Activated naive CD8-positive, alpha-beta T cell treated with anti-CD3 and anti-CD28 coated beads, Interleukin-2, amount 50 U/mL, for 24 hours (primary cell): ENCODE results near the gene SDHA.
A peak's percentile ranks its signal among the peaks of the same experiment; 100 is the strongest.

Experiments
- ATAC-seq: fragments of 150-1000 bp; cut with Tn5 transposase; one replicate; pipeline ENCODE4 v1.10.0; 2021
- DNase-seq: peaks from one replicate; pipeline ENCODE4 v3.0.0; 2021
- H3K27ac Mint-ChIP-seq: one replicate; pipeline ENCODE4 v1.8.0; 2021; ENCODE audit warnings: mild to moderate bottlenecking, mixed read lengths
- H3K27me3 Mint-ChIP-seq: one replicate; pipeline ENCODE4 v1.8.0; 2021; ENCODE audit warnings: mixed read lengths
- H3K36me3 Mint-ChIP-seq: one replicate; pipeline ENCODE4 v1.8.0; 2021; ENCODE audit warnings: low read depth, mixed read lengths
- H3K4me1 Mint-ChIP-seq: one replicate; pipeline ENCODE4 v1.8.0; 2021; ENCODE audit warnings: mixed read lengths
- H3K4me3 Mint-ChIP-seq: one replicate; pipeline ENCODE4 v1.8.0; 2021; ENCODE audit warnings: mild to moderate bottlenecking, moderate library complexity, mixed read lengths
- H3K9me3 Mint-ChIP-seq: one replicate; pipeline ENCODE4 v1.8.0; 2021; ENCODE audit warnings: mixed read lengths

SDHA gene

GRCh38 chr5:199197-199949 lies 18.7 kb upstream of the SDHA start:
- DNase-seq (no peak), ATAC-seq (no peak)
- H3K27ac Mint-ChIP-seq, result no peak overlapping the region
- no peaks in the 10 kb centered on the region for H3K4me1 Mint-ChIP-seq
- H3K36me3 Mint-ChIP-seq, result peaks cover 3% of the 10 kb centered on the region
- H3K27me3 Mint-ChIP-seq, result no peaks in the 10 kb centered on the region
- H3K4me3 Mint-ChIP-seq, result no peak overlapping the region
- no peaks in the 10 kb centered on the region for H3K9me3 Mint-ChIP-seq

- H3K9me3 Mint-ChIP-seq, result no peaks in the 10 kb centered on the region
- no peak overlapping the region for H3K4me3 Mint-ChIP-seq
- no peak for ATAC-seq
- H3K27me3 Mint-ChIP-seq, result no peaks in the 10 kb centered on the region
- no peak for DNase-seq
- no peaks in the 10 kb centered on the region for H3K4me1 Mint-ChIP-seq
- peaks cover 9% of the 10 kb centered on the region for H3K36me3 Mint-ChIP-seq
- H3K27ac Mint-ChIP-seq, result no peak overlapping the region
Observed at GRCh38 chr5:199950-200645, 18.0 kb upstream of the SDHA start.

DNA sequence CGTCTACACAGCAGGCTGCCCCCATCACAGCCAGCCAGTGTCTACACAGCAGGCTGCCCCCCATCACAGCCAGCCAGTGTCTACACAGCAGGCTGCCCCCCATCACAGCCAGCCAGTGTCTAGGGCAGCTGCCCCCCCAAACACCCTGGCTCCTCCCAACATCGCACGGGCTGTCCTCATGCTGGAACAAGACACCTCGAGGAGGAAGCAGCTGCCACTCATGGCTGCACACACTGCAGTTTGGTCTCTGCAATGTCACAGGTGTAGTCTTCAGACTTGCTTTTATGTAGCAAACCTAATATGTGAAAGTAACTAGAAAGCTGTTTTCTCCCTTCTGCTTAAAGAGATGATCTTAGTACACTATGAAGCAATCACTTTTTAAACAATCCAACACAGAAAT lies 17.1 kb upstream of the SDHA start:
- no peaks in the 10 kb centered on the region for H3K9me3 Mint-ChIP-seq
- no peaks in the 10 kb centered on the region for H3K27me3 Mint-ChIP-seq
- H3K36me3 Mint-ChIP-seq, result peaks cover 9% of the 10 kb centered on the region
- ATAC-seq (no peak), DNase-seq (no peak)
- H3K4me3 Mint-ChIP-seq, result no peak overlapping the region
- no peaks in the 10 kb centered on the region for H3K4me1 Mint-ChIP-seq
- no peak overlapping the region for H3K27ac Mint-ChIP-seq

- ATAC-seq (no peak), DNase-seq (no peak)
- Mint-ChIP-seq H3K27me3 (no peaks in the 10 kb centered on the region), H3K27ac (no peak overlapping the region), H3K9me3 (no peaks in the 10 kb centered on the region), H3K4me1 (no peaks in the 10 kb centered on the region), H3K36me3 (peaks cover 9% of the 10 kb centered on the region), H3K4me3 (no peak overlapping the region)
Observed at GRCh38 chr5:201672-202071, 16.4 kb upstream of the SDHA start.

GRCh38 chr5:203246-203930 lies 14.7 kb upstream of the SDHA start:
- Mint-ChIP-seq H3K27ac (no peak overlapping the region), H3K27me3 (no peaks in the 10 kb centered on the region), H3K4me1 (peaks cover 2% of the 10 kb centered on the region), H3K36me3 (peaks cover 20% of the 10 kb centered on the region), H3K4me3 (no peak overlapping the region), H3K9me3 (no peaks in the 10 kb centered on the region)
- ATAC-seq (no peak), DNase-seq (no peak)

DNA sequence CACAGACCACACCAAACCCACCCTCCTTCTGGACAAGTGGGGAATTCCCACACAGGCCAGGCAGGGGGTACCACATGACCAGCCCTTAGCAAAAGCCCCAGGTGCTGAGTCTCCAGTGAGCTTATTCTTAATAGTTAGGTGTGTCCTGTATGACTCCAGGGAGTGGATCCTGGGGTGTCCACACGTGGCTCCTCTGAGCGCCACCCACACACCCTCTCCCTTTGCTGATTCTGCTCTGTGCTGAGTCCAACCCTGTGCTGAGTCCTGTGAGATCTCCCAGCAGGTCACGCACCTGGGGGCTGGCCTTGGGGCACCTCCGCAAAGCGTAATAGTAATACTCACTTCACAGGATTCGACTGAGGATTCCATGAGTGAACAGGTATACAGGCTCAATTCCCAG lies 14.1 kb upstream of the SDHA start:
- Mint-ChIP-seq H3K4me3 (no peak overlapping the region), H3K27me3 (no peaks in the 10 kb centered on the region), H3K9me3 (no peaks in the 10 kb centered on the region), H3K4me1 (peaks cover 5% of the 10 kb centered on the region), H3K27ac (no peak overlapping the region), H3K36me3 (peaks cover 20% of the 10 kb centered on the region)
- ATAC-seq, result no peak
- no peak for DNase-seq

DNA sequence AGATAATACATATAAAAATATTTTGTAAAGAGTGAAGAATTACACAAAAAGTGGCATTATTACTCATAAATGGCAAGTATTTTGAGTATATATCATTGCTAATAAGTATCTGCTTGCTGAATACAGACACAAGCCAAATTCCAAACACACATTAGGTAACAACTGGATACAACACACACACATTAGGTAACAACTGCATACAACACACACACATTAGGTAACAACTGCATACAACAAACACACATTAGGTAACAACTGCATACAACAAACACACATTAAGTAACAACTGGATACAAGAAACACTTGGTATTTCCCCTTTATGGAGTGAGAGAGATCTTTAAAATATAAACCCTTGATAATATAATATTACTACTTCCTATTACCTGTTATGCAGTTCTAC lies 13.7 kb upstream of the SDHA start:
- peaks cover 20% of the 10 kb centered on the region for H3K36me3 Mint-ChIP-seq
- H3K27ac Mint-ChIP-seq, result no peak overlapping the region

GRCh38 chr5:204966-205670 lies 13.0 kb upstream of the SDHA start:
- Mint-ChIP-seq H3K36me3 (peaks cover 20% of the 10 kb centered on the region), H3K27ac (no peak overlapping the region), H3K4me3 (no peak overlapping the region), H3K9me3 (no peaks in the 10 kb centered on the region), H3K27me3 (no peaks in the 10 kb centered on the region), H3K4me1 (peaks cover 12% of the 10 kb centered on the region)
- ATAC-seq (no peak), DNase-seq (no peak)

More for the DNA sequence above, 13.7 kb upstream of the SDHA start:
- DNase-seq (no peak), ATAC-seq (no peak)
- Mint-ChIP-seq H3K9me3 (no peaks in the 10 kb centered on the region), H3K4me1 (peaks cover 5% of the 10 kb centered on the region), H3K4me3 (no peak overlapping the region), H3K27me3 (no peaks in the 10 kb centered on the region)

DNA sequence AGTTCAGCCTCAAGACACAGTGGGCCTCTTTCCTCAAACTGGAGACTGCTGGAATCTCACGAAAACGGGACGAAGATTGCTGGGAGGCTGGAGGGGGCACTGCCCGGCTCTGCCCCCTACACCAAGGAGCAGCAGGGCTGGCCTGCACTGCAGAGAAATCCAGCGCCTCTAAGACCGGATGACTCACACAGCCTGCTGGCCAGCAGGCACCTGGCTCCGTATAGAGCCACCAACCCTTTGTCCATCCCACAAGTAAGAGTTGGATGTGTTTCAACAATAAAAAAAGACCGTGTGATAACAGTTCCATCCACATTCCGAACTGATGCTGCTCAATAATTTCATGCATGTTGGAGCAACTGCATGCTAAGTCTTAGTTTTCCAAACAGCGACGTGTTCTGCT lies 11.7 kb upstream of the SDHA start:
- H3K4me3 Mint-ChIP-seq, result no peak overlapping the region
- ATAC-seq (no peak), DNase-seq (no peak)
- H3K27me3 Mint-ChIP-seq, result no peaks in the 10 kb centered on the region
- H3K27ac Mint-ChIP-seq, result no peak overlapping the region
- H3K4me1 Mint-ChIP-seq, result peaks cover 16% of the 10 kb centered on the region
- no peaks in the 10 kb centered on the region for H3K9me3 Mint-ChIP-seq
- H3K36me3 Mint-ChIP-seq, result peaks cover 21% of the 10 kb centered on the region

GRCh38 chr5:206927-207536 lies 11.1 kb upstream of the SDHA start:
- Mint-ChIP-seq H3K36me3 (peaks cover 21% of the 10 kb centered on the region), H3K4me1 (peaks cover 16% of the 10 kb centered on the region), H3K27ac (no peak overlapping the region), H3K4me3 (no peak overlapping the region), H3K9me3 (no peaks in the 10 kb centered on the region), H3K27me3 (no peaks in the 10 kb centered on the region)
- DNase-seq (no peak), ATAC-seq (no peak)

GRCh38 chr5:207599-207998 lies 10.5 kb upstream of the SDHA start:
- H3K4me3 Mint-ChIP-seq, result no peak overlapping the region
- DNase-seq (no peak), ATAC-seq (no peak)
- H3K36me3 Mint-ChIP-seq, result peaks cover 20% of the 10 kb centered on the region
- peaks cover 16% of the 10 kb centered on the region for H3K4me1 Mint-ChIP-seq
- H3K9me3 Mint-ChIP-seq, result no peaks in the 10 kb centered on the region
- H3K27ac Mint-ChIP-seq, result no peak overlapping the region
- no peaks in the 10 kb centered on the region for H3K27me3 Mint-ChIP-seq

DNA sequence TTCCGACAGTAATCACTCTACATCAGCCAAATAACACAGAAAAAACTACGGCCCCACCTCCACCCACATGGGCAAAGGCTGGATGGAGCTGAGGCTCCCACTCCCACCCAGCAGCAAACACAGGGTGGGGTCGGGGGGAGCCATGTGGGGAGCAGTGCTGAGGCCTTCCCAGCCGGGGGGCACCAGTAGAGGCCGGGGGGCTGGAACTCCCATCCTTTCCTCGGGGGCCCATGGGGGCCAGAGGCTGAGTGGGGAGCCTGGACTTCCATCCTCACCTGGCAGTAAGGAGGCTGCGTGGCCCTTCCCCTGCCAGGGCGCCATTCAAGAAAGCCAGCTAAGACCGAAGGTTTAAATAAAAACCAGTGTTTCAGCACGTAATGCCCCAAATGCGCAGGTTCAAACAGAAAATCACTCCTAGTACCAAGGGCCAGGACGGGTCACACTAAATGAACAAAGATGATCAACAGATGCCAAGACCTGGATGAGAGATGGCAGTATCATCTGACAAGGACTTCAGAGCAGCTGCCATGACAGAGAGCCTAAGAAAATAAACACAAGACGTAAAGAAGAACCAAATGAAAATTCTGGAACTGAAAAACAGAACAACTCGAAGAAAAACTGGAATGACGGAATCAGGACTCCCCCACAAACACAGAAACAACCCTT lies 9.5 kb upstream of the SDHA start:
- DNase-seq (no peak), ATAC-seq (no peak)
- no peaks in the 10 kb centered on the region for H3K9me3 Mint-ChIP-seq
- H3K4me3 Mint-ChIP-seq, result no peak overlapping the region
- H3K36me3 Mint-ChIP-seq, result peaks cover 20% of the 10 kb centered on the region
- no peak overlapping the region for H3K27ac Mint-ChIP-seq
- H3K27me3 Mint-ChIP-seq, result no peaks in the 10 kb centered on the region
- H3K4me1 Mint-ChIP-seq, result peaks cover 18% of the 10 kb centered on the region

DNA sequence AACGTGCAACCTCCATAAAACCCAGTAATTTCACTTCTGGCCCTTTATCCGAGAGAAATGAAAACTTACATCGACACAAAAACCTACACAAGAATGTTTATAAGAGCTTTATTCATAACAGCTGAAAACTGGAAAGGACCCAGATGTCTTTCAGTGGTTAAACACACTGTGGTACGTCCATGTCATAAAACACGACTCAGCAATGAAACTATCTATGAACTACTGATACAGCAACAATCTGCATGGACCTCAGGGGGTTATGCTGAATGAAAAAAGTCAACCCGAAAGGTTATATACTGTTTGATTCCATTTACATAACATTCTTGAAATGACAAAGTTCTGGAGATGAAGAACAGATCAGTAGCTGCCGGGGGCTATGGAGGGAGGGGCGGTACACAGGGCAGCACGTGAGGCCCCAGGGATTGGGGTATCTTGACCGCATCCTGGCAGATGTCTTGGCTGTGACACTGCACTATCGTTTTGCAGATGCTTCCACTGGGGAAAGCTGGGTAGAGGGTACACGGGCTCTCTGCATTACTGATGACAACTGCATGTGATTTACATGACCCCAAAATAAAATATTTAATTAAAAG lies 4.2 kb upstream of the SDHA start:
- Mint-ChIP-seq H3K9me3 (no peaks in the 10 kb centered on the region), H3K27me3 (no peaks in the 10 kb centered on the region), H3K27ac (peak overlapping the region; percentile 88), H3K4me1 (peaks cover 42% of the 10 kb centered on the region), H3K4me3 (peak overlapping the region; percentile 2), H3K36me3 (peaks cover 18% of the 10 kb centered on the region)
- ATAC-seq (no peak), DNase-seq (no peak)
